Retinal pigment epithelial cell (primary cell): Measurements from ENCODE around the gene EDDM13.
"Not testable (repeated sequence)": the region's sequence is repeated elsewhere in the genome, so short reads cannot be mapped to it uniquely, and the experiment has no call there.

Experiments
- DNase-seq: peaks from one replicate; pipeline ENCODE4 v3.0.0-alpha.2; 2010; ENCODE audit warnings: low read depth
- H3K4me3 ChIP-seq: 2 replicates; pipeline ENCODE4 v1.5.1; 2011; ENCODE audit warnings: mild to moderate bottlenecking, low read length, control low read depth, moderate library complexity
- TF ChIP-seq, protein P1 (sequence below): conservative IDR thresholded peaks from 2 replicates; pipeline ENCODE4 v1.5.1; 2011; ENCODE audit warnings: low read depth, low read length, control low read depth, inconsistent platforms

Gene EDDM13

DNA sequence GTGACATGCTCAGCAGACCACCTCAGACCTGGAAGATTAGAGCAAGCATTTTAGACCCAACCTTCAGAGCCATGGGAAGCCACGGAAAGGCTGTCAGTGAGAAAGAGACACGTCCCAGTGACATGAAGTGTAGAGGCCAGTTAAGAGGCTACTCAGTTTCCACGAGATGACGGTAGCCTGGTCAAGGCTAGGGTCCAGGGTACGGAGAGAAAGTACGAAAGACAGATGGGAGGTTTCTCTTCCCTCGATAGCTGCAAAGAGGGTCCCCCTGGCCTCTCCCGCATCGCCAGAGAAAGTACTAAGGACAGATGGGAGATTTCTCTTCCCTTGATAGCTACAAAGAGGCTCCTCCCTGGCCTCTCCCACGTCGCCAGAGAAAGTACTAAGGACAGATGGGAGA lies 33.5 kb downstream of the EDDM13 start:
- H3K4me3 ChIP-seq = no peak overlapping the region
- DNase-seq = no peak
- TF ChIP-seq, protein P1, sequence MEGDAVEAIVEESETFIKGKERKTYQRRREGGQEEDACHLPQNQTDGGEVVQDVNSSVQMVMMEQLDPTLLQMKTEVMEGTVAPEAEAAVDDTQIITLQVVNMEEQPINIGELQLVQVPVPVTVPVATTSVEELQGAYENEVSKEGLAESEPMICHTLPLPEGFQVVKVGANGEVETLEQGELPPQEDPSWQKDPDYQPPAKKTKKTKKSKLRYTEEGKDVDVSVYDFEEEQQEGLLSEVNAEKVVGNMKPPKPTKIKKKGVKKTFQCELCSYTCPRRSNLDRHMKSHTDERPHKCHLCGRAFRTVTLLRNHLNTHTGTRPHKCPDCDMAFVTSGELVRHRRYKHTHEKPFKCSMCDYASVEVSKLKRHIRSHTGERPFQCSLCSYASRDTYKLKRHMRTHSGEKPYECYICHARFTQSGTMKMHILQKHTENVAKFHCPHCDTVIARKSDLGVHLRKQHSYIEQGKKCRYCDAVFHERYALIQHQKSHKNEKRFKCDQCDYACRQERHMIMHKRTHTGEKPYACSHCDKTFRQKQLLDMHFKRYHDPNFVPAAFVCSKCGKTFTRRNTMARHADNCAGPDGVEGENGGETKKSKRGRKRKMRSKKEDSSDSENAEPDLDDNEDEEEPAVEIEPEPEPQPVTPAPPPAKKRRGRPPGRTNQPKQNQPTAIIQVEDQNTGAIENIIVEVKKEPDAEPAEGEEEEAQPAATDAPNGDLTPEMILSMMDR = no peak

DNA sequence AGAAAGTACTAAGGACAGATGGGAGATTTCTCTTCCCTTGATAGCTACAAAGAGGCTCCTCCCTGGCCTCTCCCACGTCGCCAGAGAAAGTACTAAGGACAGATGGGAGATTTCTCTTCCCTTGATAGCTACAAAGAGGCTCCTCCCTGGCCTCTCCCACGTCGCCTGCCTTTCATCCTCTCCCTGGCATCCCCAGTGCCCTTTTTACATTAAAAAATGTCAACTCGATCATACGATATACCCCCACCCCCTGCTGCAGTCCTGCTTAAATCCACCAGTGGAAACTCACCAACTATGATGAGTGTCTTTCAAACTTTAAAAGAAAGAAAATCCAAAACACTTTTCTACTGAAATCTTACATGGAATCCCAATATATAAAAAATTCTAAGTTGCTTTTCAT lies 34.5 kb downstream of the EDDM13 start:
- DNase-seq, H3K4me3 ChIP-seq: not testable (repeated sequence)

DNA sequence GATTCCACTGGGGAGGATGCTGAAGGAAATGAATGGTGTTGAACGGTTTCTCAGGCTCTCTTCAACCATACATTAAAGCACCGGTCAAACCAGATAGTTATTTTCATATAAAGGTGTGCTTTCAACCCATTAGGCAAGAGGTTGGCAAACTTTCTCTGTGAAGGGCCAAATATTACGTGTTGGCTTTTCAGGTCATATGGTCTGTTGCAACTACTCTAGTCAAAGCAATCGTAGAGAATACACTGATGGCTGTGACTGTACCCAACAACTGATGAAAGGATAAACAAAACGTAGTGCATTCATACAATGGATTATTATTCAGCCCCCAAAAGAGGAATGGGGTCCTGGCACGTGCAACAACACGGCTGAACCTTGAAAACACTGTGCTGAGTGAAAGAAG lies 36.2 kb downstream of the EDDM13 start:
- TF ChIP-seq, protein P1 = no peak
- no peak overlapping the region for H3K4me3 ChIP-seq
- no peak for DNase-seq

DNA sequence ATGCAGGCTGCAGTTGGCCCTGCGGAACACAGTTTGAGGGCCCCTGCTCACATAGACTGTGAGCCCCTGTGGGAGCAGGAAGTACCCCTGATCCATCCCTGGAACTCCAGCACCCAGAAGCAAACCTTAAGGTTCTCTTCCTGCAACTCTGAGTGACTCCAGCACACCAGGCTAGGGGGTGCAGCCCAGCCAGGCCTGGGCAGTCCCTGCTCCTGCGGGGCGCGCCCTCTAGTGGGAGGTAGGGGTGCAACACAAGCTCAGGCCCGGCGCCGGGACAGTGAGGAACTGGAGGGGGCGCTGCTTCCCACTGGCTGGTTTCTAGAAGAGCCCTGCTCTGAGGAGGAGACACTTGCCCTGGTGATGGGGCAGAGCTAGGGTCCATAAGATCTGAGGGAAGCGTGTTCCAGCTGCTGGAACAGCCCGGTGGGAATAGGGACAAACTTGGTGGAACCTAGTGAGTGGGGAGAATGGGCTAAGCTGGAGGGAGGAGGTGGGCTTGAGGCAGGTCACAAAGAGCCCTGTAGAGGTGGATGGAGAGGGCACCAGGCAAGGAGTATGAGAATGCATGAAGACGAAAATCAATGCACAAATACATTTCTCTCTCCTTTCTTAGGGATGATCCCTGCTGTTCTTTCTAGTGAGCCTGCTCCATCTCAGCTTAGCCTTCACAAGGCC lies 37.1 kb downstream of the EDDM13 start:
- DNase-seq = no peak
- TF ChIP-seq, protein P1 = peak; percentile 88
- H3K4me3 ChIP-seq = no peak overlapping the region

DNA sequence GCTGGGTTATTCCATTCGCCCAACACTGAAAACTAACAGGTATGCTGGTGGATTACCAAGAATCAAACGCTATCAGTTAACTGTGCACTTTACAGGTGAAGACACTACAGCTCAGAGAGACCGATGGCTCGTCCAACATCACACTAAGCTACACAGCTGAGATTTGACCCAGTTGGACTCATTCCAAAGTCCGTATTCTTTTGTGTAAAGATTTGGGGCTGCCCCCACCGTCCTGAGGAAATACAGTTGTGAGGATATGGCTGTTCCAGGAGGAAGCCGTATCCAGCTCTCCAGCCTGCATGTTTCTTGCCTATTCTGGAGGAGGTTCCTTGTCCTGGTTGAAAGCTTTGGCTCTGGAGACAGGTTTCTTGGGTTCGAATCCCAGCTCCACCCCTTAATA lies 37.9 kb downstream of the EDDM13 start:
- no peak for DNase-seq
- no peak overlapping the region for H3K4me3 ChIP-seq
- TF ChIP-seq, protein P1 = no peak

DNA sequence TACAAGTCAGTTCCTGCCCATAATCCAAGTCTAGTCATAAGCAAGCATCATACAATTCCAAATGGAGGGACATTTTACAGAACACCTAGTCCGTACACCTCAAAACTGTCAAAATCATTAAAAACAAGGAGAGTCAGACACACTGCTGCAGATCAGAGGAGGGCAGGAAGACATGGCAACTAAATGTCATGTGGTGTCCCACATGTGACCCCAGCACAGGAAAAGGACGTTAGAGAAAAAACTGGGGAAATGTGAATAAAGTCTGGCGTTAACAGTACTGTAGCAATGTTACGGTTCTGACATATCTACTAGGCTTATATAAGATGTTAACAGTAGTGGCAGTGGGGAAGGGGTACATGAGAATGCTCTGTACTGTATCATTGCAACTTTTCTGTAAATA lies 39.8 kb downstream of the EDDM13 start:
- no peak overlapping the region for H3K4me3 ChIP-seq
- TF ChIP-seq, protein P1 = no peak
- DNase-seq = no peak

DNA sequence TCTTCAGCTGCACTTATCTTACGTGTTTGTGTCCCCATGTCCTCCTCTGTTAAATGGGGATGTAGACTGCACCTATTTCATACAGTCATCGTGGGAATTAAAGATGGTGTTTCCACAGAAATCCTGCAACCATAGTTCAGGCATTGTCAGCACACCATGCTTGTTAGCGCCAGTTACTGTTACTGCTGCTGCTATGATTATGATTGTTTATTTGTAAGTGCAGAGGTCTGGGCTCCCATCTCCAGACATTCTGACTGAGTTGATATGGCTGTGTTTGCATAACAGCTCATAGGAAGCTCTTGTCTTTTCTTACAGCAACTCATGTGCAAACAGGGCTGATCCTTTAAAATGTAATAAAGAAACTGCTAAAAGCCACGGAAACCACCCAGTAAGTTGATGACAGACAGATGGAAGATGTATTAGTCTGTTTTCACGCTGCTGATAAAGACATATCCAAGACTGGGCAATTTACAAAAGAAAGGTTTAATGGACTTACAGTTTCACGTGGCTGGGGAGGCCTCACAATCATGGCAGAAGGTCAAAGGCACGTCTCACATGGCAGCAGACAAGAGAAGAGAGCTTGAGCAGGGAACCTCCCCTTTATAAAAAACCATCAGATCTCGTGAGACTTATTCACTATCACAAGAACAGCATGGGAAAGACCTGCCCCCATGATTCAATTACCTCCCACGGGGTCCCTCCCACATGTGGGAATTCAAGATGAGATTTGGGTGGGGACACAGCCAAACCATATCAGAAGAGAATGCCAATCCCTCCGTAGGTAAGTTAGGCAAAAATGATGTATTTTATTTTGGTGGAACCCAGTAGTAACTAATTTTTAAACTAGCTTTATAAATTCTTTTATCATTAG lies 40.5 kb downstream of the EDDM13 start:
- no peak overlapping the region for H3K4me3 ChIP-seq
- TF ChIP-seq, protein P1 = no peak
- DNase-seq = no peak
